G401.6 (cell line): ENCODE measurements around the gene AKAP1.

Source experiments
- FAIRE-seq: peaks from 2 replicates; lab custom pipeline; 2012; peaks lifted over from hg19 to GRCh38; lab: Jason Lieb, UNC

AKAP1 gene

GRCh38 chr17:57084802-57085447, at the start of gene AKAP1:
AKAP1 (plus strand) TSS chr17:57085246; CDS start chr17:57105465, 20,219 bp downstream.
- no peak for FAIRE-seq

GRCh38 chr17:57035971-57036481, 49.0 kb upstream of the AKAP1 start:
- no peak for FAIRE-seq

GRCh38 chr17:57037411-57037810, 47.6 kb upstream of the AKAP1 start:
- no peak for FAIRE-seq

GRCh38 chr17:57038486-57038885, 46.6 kb upstream of the AKAP1 start:
- no peak for FAIRE-seq

- no peak for FAIRE-seq
Measured at GRCh38 chr17:57040571-57040970, 44.5 kb upstream of the AKAP1 start.

- FAIRE-seq, result no peak
Measured at GRCh38 chr17:57043276-57043675, 41.8 kb upstream of the AKAP1 start.

GRCh38 chr17:57044976-57045867, 39.8 kb upstream of the AKAP1 start:
- FAIRE-seq, result no peak

GRCh38 chr17:57045868-57046704, 39.0 kb upstream of the AKAP1 start:
- no peak for FAIRE-seq

- no peak for FAIRE-seq
Measured at GRCh38 chr17:57046749-57047148, 38.3 kb upstream of the AKAP1 start.

- FAIRE-seq, result no peak
Measured at GRCh38 chr17:57048096-57048495, 37.0 kb upstream of the AKAP1 start.

GRCh38 chr17:57050306-57050705, 34.7 kb upstream of the AKAP1 start:
- no peak for FAIRE-seq

GRCh38 chr17:57051886-57052361, 33.1 kb upstream of the AKAP1 start:
- FAIRE-seq, result no peak

- FAIRE-seq, result no peak
Measured at GRCh38 chr17:57062865-57063264, 22.2 kb upstream of the AKAP1 start.

GRCh38 chr17:57067162-57067561, 17.9 kb upstream of the AKAP1 start:
- no peak for FAIRE-seq

GRCh38 chr17:57067781-57068180, 17.3 kb upstream of the AKAP1 start:
- FAIRE-seq, result no peak

- FAIRE-seq, result no peak
Measured at GRCh38 chr17:57068222-57068658, 16.8 kb upstream of the AKAP1 start.

GRCh38 chr17:57068707-57069106, 16.3 kb upstream of the AKAP1 start:
- FAIRE-seq, result no peak

- no peak for FAIRE-seq
Measured at GRCh38 chr17:57071991-57072944, 12.8 kb upstream of the AKAP1 start.

GRCh38 chr17:57073626-57074025, 11.4 kb upstream of the AKAP1 start:
- no peak for FAIRE-seq

- FAIRE-seq, result no peak
Measured at GRCh38 chr17:57075193-57075592, 9.9 kb upstream of the AKAP1 start.

GRCh38 chr17:57075785-57076184, 9.3 kb upstream of the AKAP1 start:
- no peak for FAIRE-seq
